HUES6 (cell line): ENCODE data around the gene PAPSS2.
"Not testable (repeated sequence)": the region's sequence is repeated elsewhere in the genome, so short reads cannot be mapped to it uniquely, and the experiment has no call there.

Experiments used
- H3K27ac ChIP-seq: 2 replicates; pipeline ENCODE4 v1.7.0; 2013; ENCODE audit warnings: low read depth, mild to moderate bottlenecking, low read length, inconsistent platforms
- H3K27me3 ChIP-seq: 2 replicates; pipeline ENCODE4 v1.6.1; 2013; ENCODE audit warnings: low read length; ENCODE audit not compliant: control insufficient read depth, insufficient read depth
- H3K36me3 ChIP-seq: 2 replicates; pipeline ENCODE4 v1.6.1; 2013; ENCODE audit warnings: low read length; ENCODE audit not compliant: control insufficient read depth, insufficient read depth
- H3K4me1 ChIP-seq: 2 replicates; pipeline ENCODE4 v1.6.1; 2013; ENCODE audit warnings: low read length; ENCODE audit not compliant: control insufficient read depth, insufficient read depth
- H3K4me3 ChIP-seq: 2 replicates; pipeline ENCODE4 v1.5.1; 2013; ENCODE audit warnings: low read depth, low read length
- H3K9ac ChIP-seq: one replicate; pipeline ENCODE4 v1.6.1; 2013; ENCODE audit warnings: mild to moderate bottlenecking, low read length
- H3K9me3 ChIP-seq: 2 replicates; pipeline ENCODE4 v1.6.1; 2013; ENCODE audit warnings: low read depth, low read length; ENCODE audit not compliant: control insufficient read depth, insufficient read depth

The PAPSS2 gene

DNA sequence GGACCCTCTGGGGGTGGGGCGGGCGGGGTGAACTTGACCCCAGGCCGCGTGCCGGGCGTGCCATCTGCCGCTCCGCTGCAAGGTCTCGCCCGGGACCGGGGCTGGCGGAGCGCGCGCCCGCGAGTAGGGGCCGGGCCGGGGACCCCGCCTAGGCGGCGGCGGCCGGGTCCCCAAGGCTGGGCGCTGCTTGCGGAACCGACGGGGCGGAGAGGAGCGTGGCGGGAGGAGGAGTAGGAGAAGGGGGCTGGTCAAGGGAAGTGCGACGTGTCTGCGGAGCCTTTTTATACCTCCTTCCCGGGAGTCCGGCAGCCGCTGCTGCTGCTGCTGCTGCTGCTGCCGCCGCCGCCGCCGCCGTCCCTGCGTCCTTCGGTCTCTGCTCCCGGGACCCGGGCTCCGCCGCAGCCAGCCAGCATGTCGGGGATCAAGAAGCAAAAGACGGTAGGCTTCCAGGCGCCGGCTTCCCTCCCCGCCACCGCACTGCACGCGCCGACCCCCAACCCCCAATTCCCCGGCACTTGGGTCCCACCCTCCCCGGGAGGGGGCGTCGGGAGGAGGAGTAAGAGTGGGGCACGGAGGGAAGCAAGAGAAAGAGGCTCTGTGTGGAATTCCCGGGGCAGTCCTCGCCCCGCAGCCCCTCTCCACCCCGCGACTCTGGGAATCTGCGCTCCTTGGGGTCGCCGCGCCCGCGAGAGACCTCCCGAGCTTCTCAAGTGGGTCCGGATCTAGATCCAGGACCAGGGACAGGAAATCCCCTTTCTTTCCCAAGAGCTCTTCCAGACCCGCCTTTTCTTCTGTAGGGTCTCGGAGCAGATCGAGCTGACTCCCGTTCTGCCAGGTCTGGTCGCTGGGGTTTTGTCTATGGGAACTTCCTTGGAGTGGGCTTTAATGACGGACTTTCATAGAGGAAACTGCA is at the start of gene PAPSS2:
PAPSS2 (plus strand) TSS at position 308 of the 913 bp plus-strand sequence; CDS start at position 412, 104 bp downstream.
- Histone ChIP-seq H3K4me1 (peaks cover 44% of the 10 kb centered on the region), H3K27ac (peak within 1 kb of the TSS; percentile 59; the same call in 1 of the 2 replicates), H3K9ac (peak within 1 kb of the TSS; percentile 74), H3K9me3 (no peaks in the 10 kb centered on the region), H3K4me3 (peak within 1 kb of the TSS; percentile 86), H3K27me3 (no peaks in the 10 kb centered on the region), H3K36me3 (no peaks in the 10 kb centered on the region)

DNA sequence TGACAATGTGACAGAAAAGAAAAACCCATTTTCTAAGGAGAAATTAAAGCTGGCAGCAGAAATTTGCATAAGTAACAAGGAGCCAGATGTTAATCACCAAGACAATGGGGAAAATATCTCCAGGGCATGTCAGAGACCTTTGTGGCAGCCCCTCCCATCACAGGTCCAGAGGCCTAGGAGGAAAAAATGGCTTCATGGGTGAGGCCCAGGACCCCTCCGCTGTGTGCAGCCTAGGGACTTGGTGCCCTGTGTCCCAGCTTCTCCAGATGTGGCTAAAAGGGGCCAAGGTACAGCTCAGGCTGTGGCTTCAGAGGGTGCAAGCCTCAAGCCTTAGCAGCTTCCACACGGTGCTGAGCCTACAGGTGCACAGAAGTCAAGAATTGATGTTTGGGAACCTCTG is 48.3 kb upstream of the PAPSS2 start:
- not testable (repeated sequence) for H3K27me3 ChIP-seq, H3K36me3 ChIP-seq, H3K4me3 ChIP-seq, H3K9ac ChIP-seq, H3K27ac ChIP-seq
- peaks cover 11% of the 10 kb centered on the region for H3K4me1 ChIP-seq
- H3K9me3 ChIP-seq = peaks cover 29% of the 10 kb centered on the region

DNA sequence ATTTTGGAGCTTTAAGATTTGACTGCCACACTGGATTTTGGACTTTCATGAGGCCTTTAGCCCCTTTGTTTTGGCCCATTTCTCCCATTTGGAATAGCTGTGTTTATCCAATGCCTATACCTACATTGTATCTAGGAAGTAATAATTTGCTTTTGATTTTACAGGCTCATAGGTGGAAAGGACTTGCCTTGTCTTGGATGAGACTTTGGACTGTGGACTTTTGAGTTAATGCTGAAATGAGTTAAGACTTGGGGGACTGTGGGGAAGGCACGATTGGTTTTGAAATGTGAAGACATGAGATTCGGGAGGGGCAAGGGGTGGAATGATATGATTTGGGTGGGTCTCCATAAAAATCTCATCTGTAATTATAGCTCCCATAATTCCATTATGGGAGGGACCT is 47.6 kb upstream of the PAPSS2 start:
- H3K4me3 ChIP-seq = no peak overlapping the region

DNA sequence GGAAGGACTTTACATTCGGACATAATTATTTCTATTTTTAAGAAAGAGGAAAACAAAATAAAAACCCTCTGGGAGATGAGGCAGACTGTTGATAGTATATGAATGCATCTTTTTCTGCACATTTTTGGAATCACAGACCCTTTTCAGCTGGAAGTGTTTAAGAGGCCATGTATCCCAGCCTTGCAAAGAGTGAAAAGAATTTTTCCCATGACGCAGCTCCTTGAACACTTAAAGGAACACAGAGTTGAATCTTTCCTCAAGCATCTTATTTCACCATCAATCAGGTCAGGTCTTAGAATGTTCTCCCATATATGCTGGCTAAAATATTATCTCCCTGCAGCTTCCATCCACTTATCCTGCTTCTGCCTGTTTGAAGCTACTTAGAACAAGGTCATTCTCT is 45.9 kb upstream of the PAPSS2 start:
- Histone ChIP-seq H3K36me3 (0 out of 2 replicates have a peak, but pooled peaks cover 2% of the 10 kb centered on the region), H3K27me3 (no peaks in the 10 kb centered on the region), H3K4me1 (peaks cover 5% of the 10 kb centered on the region), H3K4me3 (no peak overlapping the region), H3K27ac (no peak overlapping the region), H3K9ac (no peak overlapping the region), H3K9me3 (peaks cover 29% of the 10 kb centered on the region)

More for the DNA sequence above, 47.6 kb upstream of the PAPSS2 start:
- no peak overlapping the region for H3K9ac ChIP-seq
- no peaks in the 10 kb centered on the region for H3K27me3 ChIP-seq
- peaks cover 29% of the 10 kb centered on the region for H3K9me3 ChIP-seq
- H3K36me3 ChIP-seq = 0 out of 2 replicates have a peak, but pooled peaks cover 2% of the 10 kb centered on the region
- H3K27ac ChIP-seq = no peak overlapping the region
- peaks cover 9% of the 10 kb centered on the region for H3K4me1 ChIP-seq

DNA sequence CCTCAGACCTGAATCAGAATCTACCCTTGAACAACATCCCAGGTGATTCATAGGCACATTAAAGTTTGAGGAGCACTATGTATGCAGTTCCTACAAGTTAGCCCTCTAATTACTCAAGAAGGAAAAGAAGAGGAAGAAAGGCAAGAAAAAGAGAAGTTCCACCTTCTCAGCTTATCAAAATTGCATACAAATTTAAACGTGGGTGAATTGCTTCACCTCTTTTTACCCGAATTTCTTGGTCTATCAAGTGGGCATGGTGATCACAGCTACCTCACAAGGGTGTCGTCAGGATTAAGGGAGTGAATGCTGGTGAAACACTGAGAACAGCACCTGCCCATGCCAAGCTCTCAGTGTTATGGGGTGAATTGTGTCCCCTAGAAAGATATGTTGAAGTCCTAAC is 43.8 kb upstream of the PAPSS2 start:
- peaks cover 8% of the 10 kb centered on the region for H3K4me1 ChIP-seq
- no peak overlapping the region for H3K4me3 ChIP-seq
- no peak overlapping the region for H3K9ac ChIP-seq
- H3K27me3 ChIP-seq = no peaks in the 10 kb centered on the region
- H3K27ac ChIP-seq = no peak overlapping the region
- 0 out of 2 replicates have a peak, but pooled peaks cover 2% of the 10 kb centered on the region for H3K36me3 ChIP-seq
- H3K9me3 ChIP-seq = peaks cover 21% of the 10 kb centered on the region

DNA sequence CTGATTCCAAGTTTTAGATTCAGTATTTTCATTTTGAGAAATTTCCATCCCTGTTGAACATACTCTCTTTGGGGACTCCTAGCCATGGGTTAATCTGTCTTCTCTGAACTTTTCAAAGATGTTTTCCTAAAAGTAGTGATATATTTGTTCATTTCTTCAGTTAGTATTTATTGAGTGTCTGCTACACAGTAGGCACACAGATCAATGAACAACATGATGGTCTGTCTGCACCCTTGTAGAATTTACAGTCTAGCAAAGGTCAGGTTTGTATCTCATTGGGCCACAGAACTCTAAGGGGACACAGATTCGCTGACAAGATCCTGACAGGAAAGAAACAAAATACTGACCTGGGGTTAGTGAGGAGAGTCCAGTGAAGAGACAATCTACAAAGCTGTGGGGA is 42.2 kb upstream of the PAPSS2 start:
- Histone ChIP-seq H3K36me3 (no peaks in the 10 kb centered on the region), H3K9me3 (peaks cover 7% of the 10 kb centered on the region; the same call in 1 of the 2 replicates), H3K27me3 (no peaks in the 10 kb centered on the region), H3K27ac (no peak overlapping the region), H3K4me1 (peaks cover 16% of the 10 kb centered on the region), H3K4me3 (no peak overlapping the region), H3K9ac (no peak overlapping the region)

DNA sequence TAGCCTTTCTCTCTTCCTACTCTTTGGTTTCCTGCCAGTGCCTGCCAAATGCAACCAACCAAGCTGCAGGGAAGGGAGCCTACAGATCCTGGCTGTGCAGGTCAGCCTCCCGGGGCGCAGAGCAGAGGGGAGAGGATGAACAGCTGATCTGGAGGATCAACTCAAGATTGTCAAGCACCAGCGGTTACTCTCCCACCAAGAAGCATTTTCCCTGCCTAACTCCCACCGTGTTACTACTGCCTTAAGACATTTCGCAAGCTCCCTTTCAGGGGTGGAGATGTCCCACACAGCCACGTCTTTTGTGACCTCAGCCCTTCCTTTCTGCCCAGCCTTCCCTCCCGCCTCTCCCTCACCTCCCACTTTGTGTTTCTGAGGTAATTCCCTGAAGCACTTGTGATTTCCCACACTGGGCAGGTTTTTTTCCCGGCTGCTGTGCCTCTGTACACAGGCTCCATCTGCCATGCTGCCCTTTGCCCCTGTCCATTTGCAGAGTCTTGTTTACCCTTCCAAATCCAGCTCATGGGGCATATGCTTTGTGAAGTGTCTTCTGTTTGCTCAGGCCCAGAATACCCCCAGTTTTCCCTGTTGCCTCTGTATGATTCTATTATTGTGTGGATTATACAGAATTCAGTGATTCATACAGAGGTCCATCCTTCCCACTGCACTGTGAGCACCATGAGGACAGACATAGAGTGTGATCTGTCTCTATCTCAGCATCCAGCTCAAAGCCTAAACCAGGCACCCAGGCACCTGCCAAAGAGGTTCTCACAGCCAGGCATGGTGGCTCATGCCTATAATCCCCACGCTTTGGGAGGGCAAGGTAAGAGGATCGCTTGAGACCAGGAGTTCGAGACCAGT is 40.9 kb upstream of the PAPSS2 start:
- H3K36me3 ChIP-seq = no peaks in the 10 kb centered on the region
- no peak overlapping the region for H3K4me3 ChIP-seq
- no peaks in the 10 kb centered on the region for H3K27me3 ChIP-seq
- H3K9me3 ChIP-seq = no peaks in the 10 kb centered on the region
- no peak overlapping the region for H3K27ac ChIP-seq
- no peak overlapping the region for H3K9ac ChIP-seq
- H3K4me1 ChIP-seq = peaks cover 20% of the 10 kb centered on the region

DNA sequence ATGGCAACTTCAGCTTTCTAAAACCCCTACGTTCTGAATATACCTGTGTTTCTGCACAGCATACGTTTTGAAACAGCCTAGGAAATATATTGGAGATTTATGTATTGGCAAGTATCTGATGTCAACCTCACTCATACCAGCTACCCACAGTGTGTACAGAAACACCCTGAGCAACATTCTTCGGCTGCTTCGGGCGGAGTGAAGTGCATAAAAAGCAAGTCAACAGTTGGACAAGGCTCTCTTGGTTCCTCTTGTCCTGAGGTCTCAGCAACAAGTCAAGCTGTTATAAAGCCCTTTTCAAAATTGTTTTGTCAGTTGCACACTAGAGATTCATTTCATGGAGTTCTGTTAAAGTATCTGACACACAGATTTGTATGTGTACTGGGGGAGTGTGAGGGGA is 40.0 kb upstream of the PAPSS2 start:
- H3K27ac ChIP-seq = no peak overlapping the region
- H3K9me3 ChIP-seq = no peaks in the 10 kb centered on the region
- H3K4me3 ChIP-seq = no peak overlapping the region
- peaks cover 27% of the 10 kb centered on the region for H3K4me1 ChIP-seq
- H3K9ac ChIP-seq = no peak overlapping the region
- H3K36me3 ChIP-seq = no peaks in the 10 kb centered on the region
- H3K27me3 ChIP-seq = no peaks in the 10 kb centered on the region

DNA sequence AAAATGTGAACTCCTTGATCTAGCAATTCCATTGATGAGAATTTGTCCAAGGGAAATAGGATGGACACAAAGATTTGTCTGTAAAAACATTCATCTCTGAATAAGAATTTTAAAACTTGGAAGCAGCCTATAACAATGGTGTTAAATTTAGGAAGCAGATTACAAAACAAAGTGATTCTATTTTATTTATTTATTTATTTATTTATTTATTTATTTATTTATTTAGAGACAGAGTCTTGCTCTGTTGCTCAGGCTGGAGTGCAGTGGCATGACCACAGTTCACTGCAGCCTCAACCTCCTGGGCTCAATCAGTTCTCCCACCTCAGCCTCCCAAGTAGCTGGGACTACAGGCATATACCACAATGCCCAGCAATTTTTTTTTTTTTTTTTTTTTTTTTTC is 38.2 kb upstream of the PAPSS2 start:
- H3K9me3 ChIP-seq, H3K27me3 ChIP-seq, H3K4me3 ChIP-seq, H3K27ac ChIP-seq, H3K36me3 ChIP-seq, H3K9ac ChIP-seq: not testable (repeated sequence)
- peaks cover 42% of the 10 kb centered on the region for H3K4me1 ChIP-seq

DNA sequence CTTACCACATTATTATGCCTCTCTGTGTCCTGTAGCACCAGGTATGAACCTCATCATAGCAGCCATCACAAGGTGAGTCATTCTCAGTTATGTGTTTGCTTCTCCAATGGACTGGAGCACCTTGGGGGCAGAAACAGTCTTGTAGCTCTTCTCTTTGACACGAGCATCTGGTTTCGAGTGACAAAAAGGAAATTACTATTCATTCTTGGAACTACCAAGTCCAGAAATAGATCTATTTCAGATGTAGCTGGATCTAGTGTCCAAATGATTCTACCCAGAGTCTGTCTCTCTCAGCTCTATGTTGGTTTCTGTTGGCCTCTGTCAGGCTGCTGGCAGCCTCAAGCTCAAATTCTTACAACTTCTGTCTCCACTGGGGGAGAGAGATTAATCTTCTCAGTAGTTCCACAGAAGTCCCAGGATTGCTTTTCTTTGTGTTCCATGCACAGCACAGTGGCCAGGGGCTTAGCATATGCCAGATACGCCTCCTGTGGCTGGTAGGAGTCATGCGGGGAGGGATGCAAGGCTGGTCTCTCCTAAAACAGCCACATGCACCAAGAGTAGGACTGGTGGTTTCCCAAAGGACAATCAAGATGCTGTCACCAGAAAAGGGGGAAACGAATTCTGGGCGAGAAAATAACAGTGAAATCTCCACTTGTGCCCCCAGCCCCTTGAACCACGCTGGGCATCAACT is 37.2 kb upstream of the PAPSS2 start:
- Histone ChIP-seq H3K27ac (no peak overlapping the region), H3K9ac (no peak overlapping the region), H3K9me3 (no peaks in the 10 kb centered on the region), H3K4me1 (peaks cover 47% of the 10 kb centered on the region), H3K36me3 (no peaks in the 10 kb centered on the region), H3K4me3 (no peak overlapping the region), H3K27me3 (no peaks in the 10 kb centered on the region)
